HG03108 (cell line): ENCODE data around the gene PMFBP1.
A peak's percentile ranks its signal among the peaks of the same experiment; 100 is the strongest.

Source experiments
- ATAC-seq: cut with Tn5 transposase; IDR thresholded peaks from one replicate; pipeline ENCODE4 v1.9.1; 2021; ENCODE audit warnings: moderate library complexity; ENCODE audit not compliant: unreplicated experiment

PMFBP1 gene, protein sequence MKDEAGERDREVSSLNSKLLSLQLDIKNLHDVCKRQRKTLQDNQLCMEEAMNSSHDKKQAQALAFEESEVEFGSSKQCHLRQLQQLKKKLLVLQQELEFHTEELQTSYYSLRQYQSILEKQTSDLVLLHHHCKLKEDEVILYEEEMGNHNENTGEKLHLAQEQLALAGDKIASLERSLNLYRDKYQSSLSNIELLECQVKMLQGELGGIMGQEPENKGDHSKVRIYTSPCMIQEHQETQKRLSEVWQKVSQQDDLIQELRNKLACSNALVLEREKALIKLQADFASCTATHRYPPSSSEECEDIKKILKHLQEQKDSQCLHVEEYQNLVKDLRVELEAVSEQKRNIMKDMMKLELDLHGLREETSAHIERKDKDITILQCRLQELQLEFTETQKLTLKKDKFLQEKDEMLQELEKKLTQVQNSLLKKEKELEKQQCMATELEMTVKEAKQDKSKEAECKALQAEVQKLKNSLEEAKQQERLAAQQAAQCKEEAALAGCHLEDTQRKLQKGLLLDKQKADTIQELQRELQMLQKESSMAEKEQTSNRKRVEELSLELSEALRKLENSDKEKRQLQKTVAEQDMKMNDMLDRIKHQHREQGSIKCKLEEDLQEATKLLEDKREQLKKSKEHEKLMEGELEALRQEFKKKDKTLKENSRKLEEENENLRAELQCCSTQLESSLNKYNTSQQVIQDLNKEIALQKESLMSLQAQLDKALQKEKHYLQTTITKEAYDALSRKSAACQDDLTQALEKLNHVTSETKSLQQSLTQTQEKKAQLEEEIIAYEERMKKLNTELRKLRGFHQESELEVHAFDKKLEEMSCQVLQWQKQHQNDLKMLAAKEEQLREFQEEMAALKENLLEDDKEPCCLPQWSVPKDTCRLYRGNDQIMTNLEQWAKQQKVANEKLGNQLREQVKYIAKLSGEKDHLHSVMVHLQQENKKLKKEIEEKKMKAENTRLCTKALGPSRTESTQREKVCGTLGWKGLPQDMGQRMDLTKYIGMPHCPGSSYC

DNA sequence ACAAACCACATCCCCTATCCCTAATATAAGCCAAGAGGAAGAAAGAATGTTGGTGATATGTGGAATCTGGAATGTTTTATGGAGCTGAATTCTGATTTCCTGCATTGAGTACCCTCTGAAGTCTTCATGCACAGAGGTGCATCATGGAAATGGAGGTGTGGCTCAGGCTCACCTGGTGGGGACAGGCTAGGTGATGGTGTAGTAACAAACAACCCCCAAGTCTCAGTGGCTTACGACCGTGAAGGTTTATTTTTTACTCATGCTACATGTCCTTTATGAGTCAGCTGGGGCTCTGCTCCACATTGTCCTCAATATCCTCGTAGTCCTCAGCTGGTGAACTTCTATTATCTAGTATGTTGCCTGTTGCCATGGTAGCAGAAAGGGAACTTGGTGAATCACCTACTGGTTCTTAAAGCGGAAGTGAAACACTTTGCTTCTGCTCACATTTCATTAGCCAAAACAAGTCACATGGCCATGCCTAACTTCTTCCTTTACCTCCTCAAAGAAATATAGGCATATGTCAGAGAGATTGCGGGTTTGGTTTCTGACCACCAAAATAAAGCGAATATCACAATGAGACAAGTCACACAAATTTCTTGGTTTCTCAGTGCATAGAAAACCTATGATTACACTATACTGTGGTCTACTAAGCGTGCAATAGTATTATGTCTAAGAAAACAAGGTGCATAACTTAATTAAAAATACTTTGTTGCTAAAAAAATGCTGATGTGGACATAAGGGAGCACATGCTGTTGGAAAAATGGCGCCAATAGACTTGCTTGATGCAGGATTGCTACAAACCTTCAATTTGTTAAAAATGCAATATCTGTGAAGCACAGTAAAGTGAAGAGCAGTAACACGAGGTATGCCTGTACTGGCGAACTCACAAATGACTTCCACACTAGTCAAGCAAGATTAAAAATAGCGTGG is at the start of gene PMFBP1:
PMFBP1 (minus strand) TSS at position 51 of the 930 bp plus-strand sequence. CDS start 947 bp downstream, outside the sequence.
- peak; percentile 94 for ATAC-seq

DNA sequence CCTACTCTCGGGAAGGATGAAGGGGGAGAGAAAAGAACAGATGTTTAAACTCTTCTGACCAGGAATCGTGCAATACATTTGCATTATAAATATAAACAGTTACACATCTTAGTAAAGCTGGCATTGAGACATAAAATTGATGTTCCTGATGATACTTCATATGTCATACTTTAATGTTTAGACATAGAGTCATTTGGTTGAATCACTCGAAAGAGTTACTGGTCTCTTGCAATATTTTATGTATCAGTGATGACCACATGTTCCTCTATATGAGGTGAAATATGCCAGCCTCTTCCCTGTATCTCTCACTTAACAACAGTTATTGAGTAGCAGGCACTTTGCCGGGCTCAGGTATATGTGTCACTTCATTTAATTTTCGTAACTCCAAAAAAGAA is 49.7 kb upstream of the PMFBP1 start:
- ATAC-seq = no peak

DNA sequence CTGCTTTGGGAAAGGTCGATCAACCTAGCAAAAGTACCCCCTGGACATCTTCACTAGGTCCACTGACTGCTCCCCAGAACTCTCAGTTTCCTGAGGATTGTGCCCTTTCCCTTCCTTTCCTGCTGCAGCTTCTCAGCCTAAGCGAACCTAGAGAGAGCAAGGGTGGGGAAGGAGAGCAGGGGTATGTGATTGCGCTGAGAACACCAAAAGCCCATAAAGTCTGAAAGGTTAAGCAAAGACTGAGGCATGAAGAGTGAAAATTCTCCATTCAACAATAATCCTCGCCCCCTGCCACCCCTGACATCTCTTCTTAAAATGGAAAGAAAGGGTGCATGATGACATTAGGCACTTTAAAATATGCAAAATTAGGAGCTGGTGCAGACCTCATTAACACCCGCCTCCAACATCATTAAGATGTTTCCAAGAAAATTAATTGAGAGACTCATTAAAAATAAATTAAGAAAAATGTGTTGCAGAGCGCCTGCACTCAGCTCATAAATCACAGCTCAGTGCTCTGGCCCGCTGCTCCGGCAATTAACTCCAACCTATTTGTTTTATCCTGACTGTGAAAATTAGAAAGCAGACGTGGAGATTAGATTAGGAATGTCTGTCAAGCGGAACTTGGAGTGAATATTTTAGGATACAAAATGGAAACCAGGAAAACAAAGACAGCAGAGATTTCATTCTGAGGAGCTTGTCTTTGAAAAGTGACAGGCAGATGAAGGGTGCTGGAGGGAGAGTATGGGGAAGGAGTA is 49.1 kb upstream of the PMFBP1 start:
- no peak for ATAC-seq

DNA sequence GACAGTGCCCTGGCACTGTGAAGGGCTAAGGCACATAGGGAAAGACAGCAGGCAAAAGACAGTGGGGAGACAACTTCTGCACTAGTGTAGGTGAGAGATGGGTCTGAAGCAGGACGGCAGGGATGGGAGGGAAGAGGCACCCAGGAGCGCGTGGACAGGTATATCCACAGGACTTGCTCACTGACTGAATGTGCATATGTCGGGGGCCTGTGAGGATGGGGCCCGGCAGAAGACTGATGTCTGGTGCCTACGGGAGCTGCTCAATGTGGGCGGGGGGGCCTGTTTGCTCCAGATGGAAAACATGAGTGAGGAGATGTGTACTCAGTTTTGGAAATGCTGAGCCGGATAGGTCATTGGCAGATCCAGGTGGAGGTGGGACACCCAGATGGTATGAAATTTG is 47.3 kb upstream of the PMFBP1 start:
- no peak for ATAC-seq

DNA sequence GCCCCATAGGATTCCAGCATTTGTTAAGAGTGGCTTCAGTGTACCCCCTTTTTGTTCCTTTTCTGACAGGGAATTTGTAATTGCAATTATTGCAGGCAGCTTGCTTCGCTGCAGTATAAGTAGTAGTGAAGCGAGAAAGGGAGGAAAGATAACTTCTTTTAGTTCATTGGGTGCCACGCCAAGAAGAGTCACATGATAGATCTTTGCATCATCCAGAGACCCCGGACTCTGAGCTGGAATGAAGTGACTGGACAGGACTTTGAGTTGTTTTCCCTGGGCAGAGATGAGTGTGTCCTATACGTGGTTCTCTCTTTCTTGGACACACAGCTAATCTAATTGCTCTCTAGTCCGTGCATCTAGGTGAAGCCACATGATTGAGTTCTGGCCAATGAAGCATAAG is 44.8 kb upstream of the PMFBP1 start:
- ATAC-seq = no peak

DNA sequence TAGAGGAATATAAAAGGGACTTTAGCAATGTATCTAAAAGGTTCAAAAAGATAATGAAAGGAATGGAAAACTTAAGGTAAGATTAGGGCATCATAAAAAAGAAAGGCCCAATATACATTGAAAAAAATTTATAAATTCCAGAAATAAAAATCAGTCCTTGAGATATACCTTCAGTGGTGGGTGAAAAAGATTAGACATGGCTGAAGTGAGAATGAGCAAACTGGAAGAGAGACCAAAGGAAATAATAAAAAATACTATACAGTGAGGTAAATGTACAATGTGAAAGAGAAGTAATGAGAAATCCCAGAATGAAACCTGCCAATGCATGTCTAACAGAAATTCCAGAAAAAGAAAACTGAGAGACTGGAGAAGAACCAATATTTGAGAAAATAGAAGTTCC is 42.9 kb upstream of the PMFBP1 start:
- ATAC-seq = no peak

DNA sequence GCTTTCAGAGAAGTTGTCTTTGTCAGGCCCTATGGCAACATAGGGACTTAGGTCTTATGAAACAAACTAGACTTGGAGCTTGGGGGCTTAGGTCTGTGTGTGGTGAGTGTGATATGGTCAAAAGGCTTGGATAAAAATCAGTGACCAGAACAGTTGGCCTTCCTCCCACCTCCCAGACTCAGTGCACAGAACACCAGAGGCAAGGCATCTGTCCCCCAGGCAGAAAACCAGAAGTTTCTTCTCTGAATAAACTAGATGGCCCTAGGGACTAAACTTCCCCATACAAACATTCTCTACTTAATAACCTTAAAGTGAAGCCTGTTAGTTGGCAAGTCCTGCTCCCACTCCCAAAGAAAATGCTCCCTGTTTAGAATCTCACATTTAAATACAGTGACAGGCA is 39.2 kb upstream of the PMFBP1 start:
- no peak for ATAC-seq

DNA sequence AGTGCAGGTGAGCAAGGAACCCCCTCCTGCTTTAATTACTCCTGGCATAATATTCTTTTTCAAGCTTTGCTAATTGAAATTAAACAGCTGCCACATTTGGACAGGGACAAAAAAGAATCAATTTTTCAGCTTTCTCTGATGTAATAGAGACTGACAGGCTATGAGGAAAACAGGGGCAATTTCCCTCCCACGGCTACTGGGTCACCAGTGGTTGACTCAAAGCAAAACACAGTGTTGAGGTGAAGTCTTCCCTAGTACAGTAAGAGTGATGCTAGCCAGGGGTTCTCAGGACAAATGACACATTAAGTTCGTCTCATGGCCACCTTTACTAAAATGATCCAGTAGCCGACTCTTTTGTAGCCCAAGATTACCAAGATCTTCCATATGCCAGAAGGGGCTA is 38.6 kb upstream of the PMFBP1 start:
- no peak for ATAC-seq

DNA sequence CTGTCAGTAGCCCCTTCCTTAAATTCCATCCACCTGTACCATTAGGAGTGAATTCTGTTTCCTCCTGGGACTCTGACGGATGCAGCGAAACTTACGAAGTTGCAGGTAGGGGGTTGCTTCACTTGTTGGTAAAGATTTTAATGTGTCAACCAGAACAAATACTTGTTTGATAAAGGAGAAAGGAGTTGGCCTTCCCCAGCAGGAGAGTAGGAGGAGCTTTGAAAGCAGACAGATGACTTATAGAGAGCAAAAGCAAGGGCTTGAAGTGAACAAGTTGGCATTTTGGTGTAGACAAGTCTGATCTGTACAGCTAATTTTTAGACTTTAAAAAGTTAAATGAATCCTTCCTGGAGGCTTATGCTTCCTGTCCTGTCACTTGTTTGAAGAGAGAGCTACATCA is 38.1 kb upstream of the PMFBP1 start:
- no peak for ATAC-seq

DNA sequence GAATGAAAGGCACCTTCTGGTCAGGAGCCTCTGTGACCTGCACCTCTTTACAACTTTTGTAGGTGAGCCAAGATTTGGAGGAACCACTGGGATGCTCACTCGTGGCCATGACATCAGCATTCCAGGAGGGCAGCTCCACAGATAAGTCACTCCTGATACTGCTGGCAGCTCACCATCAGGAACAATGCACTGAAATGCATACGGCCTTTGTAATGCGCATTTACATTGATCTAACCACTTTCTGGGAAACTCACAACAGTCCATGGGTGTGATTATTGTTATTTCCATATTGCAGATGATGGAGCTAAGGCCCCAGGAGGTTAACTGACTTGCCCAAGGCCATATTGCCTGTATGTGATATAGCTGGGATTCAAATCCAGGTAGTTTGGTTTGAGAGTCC is 34.3 kb upstream of the PMFBP1 start:
- ATAC-seq = no peak

DNA sequence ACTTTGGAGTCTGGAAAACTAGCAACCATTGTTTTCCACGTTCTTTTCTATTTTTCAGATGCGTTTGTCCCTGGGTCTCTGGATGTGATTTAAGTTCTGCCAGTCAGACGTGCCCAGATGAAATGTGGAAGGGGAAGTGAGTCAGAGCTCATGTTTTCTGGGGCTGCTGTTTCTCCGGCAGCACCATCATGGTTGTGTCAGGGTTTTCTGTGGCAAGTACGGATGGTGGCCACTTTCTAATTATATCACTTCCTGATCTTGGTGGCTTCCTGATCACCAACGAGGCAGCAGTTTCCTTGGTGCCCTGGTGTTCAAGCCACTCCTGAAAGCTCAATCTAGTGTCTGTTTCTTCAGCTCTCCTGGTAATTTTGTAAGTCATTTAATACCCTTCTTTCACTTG is 31.4 kb upstream of the PMFBP1 start:
- peak; percentile 83 for ATAC-seq

DNA sequence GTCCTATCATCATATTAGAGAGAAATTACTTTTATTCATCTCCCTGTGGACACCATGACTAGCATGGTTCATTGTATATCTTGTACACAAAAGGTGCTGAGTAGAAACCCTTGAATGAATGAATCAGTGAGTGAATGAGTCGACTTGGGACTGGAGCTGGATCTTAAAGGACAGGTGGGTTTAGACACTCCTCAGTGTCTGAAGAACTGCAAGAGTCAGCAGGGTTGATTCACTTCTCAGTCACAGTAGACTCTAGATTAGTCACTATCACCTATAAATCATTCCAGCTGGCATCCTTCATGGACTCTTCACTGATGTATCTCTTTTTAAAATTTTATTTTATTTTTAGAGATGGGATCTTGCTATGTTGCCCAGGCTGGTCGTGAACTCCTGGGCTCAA is 30.1 kb upstream of the PMFBP1 start:
- no peak for ATAC-seq

DNA sequence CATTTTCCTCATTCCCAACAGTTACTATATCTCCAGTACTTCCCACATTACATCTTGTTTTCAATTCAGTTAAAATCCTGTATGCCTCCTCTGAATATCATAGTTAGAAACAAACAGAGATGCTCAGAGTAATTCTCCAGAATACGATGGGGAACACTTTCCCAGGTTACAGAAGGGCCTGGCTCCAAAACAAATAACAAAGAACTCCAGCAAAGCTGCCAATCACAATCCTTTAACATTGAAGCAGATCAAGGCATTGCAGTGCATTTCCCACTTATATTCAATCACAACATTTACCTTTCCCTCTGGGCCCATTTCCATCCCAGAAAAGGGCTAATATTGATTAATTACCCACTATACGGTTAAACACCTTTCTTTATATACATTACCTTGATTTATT is 29.4 kb upstream of the PMFBP1 start:
- no peak for ATAC-seq

DNA sequence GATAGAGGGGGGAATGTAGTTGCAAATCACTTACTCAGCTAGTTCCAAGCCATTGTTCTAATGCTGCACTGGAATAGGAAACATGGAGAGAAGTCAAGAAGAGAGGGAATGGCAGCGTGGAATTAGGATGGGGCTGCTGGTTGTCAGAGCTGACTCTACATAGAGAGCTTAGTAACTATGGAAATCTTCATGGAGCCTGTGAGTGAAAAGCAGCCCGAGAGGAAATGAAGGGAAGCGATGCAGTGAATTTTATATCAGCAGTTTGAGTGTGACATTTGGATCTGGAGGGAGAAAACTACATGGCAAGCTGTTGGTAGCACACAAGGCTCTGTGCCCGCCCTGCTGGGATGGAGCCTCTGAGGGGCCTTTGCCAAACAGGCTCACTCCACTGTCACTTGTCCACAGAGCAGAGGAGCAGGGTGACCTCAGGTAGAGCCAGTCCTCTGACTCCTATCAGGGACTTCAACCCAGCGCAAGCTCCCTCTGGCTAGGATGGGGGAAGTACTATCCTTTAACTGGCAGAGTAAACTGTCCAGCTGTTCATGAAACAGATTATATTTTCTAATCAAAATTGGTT is 27.9 kb upstream of the PMFBP1 start:
- no peak for ATAC-seq

DNA sequence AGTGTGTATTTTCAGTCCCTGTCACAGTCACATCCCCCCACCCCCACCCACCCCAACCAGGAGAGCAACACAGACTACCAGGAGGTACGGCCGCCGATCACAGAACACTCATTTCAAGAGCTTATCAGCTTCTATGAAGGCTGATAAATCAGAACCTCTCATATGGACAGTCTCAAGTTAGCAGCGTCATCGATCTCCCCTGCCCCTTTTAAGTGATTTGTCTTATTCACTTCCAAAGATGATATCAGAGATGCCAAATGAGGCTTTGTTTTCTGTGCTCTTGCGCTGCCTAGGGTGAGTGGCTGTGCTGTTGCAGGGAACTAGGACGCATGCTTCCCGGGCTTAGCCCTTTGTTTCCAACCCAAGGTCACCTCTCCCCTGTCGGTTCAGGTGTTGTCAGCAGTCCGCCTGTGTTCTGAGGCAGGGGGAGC is 26.8 kb upstream of the PMFBP1 start:
- no peak for ATAC-seq

DNA sequence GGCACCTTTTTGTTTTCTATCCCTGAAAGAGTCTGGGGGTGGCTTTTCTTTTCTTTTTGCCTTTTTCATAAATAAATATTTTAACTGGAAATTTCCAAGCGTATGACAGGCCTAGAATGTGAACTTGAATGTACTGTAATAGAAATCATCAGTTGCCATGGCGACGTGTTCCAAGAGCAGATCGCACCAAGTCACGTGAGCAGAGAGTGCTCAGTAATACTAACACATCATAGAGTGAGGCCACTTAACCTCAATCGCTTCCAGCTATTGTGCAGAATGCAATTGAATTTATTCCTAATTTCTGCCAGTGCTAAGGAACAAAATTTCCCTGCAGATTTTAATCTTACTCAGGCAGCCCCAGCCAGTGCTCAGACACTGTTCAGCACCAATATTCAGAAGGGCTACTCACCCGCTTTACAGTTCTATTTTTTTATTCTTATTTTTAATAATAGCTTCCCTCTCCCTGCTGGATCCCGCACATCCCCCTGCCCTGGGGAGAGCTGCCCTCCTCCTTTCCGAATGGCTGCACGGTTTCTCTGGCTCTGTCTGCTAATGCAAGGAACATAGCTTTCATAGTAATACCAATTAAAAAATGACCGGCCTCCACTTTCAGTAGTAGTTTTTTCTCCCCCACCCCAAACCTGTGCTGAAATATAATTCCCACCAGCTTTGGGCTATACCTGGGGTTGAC is 26.2 kb upstream of the PMFBP1 start:
- no peak for ATAC-seq

DNA sequence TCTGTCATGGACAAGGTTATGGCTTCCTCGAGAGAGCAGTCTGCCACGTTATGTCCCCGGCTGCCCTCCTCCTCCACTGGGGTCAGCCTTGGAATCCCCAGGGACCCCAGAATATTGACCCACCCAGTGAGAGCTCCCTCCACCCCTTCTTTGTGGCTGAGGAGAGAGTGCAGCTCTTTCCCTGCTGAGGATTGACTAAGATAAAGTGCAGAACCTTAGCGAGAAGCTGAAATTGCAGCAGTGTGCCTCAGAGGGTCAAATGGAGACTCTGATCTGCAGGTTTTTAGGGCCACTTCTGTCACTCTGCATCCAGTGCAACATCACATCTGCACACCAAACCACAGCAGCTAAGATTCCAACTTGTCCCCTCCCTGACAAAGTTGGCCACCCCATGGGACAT is 25.6 kb upstream of the PMFBP1 start:
- ATAC-seq = no peak

DNA sequence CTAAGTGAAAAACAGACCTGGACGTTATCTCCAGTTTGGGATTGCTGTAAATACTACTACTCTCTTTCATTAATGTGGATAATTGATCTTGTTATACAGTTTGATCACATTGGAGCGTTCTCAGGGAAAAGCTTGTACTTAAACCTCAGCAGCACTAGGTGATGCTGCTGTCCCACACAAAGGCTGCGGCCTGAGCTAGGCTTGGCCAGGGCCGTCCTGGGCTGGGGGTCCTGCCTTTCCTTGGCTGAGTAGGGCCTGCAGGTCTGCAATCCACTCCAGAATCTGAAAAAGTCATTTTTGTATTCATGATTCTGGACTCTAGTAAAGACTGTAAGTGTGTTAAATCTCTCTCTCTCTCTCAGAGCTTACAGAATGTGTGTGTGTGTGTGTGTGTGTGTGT is 23.7 kb upstream of the PMFBP1 start:
- ATAC-seq = no peak

DNA sequence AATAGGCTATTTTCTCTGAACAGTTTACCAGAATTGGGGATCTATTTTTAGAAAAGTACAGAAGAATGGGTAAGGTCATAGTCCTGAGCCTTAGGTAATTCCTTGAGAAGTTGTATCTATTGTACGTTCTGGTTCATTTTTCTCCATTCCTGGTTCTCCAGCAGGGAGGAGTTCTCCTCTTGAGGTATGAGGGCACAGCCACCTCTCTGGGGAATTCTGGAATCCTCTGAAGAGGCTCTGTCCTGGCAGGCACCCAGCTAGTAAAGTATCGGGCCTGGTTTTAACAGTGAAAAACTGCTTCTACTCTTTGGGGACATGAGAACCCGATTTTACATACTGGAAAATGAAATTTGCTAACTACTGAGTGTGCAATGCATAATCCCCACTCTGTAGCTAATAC is 19.6 kb upstream of the PMFBP1 start:
- no peak for ATAC-seq
